GM18951 (cell line): ENCODE data around the gene NTPCR.
"Not testable (repeated sequence)": the region's sequence is repeated elsewhere in the genome, so short reads cannot be mapped to it uniquely, and the experiment has no call there.

Experiments
- POLR2A ChIP-seq: IDR thresholded peaks from 4 replicates; pipeline ENCODE4 v1.6.1; 2011; ENCODE audit warnings: mild to moderate bottlenecking; ENCODE audit not compliant: insufficient read length, insufficient read depth; ENCODE audit errors: extremely low read depth
- in situ Hi-C: fragments of 300-500 bp; cut with MboI; formaldehyde crosslinking; loops from one replicate; pipeline ENCODE4 v1.12.0; 2022; ENCODE audit warnings: low sequenced_read_pairs, mixed read lengths, inconsistent platforms; ENCODE audit not compliant: unreplicated experiment

Gene NTPCR, protein sequence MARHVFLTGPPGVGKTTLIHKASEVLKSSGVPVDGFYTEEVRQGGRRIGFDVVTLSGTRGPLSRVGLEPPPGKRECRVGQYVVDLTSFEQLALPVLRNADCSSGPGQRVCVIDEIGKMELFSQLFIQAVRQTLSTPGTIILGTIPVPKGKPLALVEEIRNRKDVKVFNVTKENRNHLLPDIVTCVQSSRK

DNA sequence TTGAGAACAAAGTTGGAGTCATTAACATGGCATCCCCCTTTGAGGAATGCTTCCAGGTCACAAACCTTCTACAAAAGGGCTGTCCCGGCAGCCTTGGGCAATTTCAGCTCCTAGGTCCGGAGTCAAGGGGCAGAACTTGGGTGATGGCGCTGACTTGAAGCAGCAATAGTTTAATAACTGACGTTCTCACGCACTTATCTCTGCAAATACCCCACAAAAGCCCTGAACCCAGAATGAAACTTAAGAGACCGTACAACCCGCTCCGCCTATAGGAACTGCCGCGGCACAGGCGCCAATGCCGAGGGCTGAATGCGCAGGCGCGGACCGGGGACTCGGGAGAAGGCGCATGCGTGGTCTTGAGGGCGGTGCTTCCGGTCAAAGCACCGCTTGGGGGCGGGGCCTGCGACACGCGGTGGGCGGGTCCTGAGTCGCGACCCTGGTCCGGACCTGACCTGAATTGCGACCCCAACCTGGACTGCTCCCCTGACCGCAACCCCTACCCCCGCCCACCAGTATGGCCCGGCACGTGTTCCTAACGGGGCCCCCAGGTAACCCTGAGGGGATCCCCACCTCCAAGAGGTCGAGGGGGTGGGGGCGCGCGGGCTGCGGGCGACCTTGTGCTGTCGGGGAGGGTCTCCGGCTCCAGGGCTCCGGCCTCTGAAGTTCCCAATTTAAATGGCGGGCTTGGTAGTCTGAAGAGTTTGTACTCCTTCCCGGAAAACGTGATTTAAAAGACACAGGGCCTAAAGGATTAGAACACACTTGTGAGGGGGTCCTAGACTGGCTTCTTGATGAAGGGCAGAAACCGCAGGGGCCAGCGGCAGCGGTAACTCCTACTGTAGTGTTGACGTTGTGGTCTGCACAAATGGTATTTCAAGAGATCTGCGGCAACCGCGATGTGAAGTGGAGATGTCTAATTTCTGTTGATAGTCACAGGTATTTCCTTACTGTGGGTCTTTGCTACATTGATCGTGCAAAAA is at the start of gene NTPCR:
NTPCR (plus strand) TSS at position 415 of the 980 bp plus-strand sequence; CDS start at position 515, 100 bp downstream.
- TF ChIP-seq POLR2A = peak; percentile 86
- in situ Hi-C loops = no loop called here

DNA sequence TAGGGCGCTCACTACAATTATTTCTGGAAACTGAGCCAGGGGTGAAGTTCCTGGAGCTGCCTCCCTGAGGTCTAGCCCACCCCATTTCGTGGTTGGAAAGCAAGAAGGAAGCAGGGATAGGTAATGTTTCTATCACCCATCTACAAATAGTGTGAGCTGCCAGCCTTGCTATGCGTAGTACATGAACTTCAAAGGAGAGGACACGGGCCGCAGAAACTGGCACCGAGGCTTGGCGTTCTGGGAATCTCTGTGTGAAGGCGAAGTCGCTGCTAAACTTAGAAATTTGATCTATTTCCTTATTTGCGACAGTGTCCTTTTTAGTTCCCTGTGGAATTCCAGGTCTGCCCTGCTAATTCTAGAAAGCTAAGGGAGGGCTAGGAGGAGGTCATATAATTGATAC is 49.6 kb upstream of the NTPCR start:
- TF ChIP-seq POLR2A = no peak
- in situ Hi-C loops = no loop called here

DNA sequence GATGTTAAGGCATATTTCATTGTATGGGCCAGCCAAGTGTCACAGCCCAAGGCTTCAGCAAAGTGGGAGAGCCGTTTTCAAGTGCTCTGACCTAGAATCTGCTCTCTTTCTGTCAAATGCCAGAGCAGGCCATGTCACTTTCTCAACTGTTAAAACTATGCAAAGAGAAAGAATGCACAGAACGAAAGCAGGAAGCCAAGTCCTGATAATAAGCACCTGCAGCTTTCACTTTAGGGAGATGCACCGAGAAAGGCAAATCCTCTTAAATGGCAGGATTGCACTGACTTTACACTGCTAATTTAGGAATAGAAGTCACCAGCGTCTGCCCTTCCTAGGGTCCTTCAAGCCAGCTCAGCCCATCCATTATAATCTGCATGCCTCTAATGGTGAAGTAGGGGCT is 49.2 kb upstream of the NTPCR start:
- in situ Hi-C loops = no loop called here

DNA sequence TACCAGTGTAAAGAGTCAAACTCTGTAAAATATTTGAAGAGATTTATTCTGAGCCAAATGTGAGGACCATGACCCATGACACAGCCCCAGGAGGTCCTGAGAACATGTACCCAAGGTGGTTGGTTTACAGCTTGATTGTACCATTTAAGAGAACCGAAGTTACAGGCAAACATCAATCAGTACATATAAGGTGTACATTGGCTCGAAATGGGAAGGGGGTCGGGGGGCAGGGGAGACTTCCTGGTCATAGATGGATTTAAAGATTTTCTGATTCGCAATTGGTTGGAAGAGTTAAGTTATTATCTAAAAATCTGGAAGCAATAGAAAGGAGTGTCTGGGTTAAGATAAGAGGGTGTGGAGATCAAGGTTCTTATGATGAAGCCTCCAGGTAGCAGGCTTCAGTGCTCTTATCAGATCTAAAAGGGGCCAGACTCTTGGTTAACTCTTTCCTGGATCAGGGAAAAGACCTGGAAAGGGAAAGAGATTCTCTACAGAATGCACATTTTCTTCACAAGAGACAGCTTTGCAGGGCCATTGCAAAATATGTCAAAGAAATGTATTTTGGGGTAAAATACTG is 47.5 kb upstream of the NTPCR start:
- no peak for TF ChIP-seq POLR2A
- in situ Hi-C loops = no loop called here

More for the DNA sequence above, 49.2 kb upstream of the NTPCR start:
- TF ChIP-seq POLR2A = no peak

DNA sequence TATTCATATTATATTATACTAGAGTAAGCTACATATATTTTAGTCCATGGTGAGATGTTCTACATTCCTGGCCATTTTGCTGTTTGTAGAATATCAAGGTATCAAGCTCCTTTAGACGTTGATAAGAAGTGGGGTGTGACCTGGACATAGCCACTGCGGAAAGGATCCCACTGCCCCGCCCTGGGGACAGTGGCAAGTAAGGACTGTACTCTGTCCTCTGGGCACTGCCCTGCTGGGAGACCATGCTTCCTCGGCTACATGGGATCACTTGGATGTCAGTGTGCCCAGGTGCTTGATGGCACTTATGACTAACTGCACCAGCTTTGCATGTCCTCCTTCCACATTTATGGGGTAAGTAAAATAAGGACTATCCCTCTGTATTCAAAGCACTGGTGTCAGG is 46.3 kb upstream of the NTPCR start:
- in situ Hi-C loops = no loop called here
- no peak for TF ChIP-seq POLR2A

DNA sequence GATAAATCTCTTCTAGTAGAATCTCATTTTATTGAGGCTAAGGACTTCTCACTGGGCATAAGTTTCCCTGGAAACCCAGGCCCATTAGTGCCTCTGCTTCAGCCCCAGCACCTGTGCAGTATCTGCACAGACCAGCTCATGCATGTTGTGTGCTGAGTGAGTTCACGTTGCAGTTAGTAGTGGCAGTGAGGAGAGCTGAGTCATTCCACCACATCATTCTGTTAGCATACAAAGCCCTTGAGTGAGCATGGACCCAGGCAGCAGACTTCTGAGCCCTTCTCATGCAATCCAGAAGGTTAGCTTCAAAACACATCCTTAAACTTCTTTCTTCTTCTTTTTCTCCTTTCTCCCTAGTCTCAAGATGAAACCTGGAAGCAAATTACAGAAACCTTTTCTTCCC is 45.8 kb upstream of the NTPCR start:
- in situ Hi-C loops = no loop called here
- no peak for TF ChIP-seq POLR2A

DNA sequence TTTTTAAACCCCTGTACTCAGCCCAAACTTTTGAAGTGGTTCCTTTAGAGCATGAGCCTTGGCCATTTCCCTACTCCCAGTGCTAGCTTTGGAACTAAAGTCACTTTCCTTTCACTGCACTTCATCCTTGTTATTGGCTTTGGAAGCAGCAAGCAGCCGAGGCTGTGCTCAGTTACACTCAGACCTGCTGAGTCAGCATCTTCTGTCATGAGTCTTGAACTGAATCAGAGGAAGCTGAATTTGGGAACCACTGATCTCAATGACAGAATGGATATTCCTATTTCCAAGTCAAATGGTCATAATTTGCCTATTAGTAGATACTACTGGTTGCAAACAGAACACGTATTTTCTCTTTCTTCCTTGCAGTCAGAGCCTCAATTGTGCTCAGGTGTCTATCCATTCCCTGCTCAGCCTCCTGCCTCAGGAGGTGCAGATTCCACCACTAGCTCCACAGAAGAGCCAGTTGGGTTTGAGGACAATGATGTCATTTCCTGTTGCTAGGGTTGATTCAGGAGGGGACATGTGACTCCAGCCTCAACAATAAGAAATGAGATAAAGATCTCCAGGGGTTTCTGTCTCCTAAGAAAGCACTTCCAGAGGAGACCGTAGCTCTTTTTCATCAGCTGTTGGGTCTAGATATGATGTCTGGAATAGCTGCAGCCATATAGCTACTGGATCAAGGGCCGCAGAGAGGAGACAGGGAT is 44.9 kb upstream of the NTPCR start:
- TF ChIP-seq POLR2A = no peak
- in situ Hi-C loops = no loop called here

DNA sequence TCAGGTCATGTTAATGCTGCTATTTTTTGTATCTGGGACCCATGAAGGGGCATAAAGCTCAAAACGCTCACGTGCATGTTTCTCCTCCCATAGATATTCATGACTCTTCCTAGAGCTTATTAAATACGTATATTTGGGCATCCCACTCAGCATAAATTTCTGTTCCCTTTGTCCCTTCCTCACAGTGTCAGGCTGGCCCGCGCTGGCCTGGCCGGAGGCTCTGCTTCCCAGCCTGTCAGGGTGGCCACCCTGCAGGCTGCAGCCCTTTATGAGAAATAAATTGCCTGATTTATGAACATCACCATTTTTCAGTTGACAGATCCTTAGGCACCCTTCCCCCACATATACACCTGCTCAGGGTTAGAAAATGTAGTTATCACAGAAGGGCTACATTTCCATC is 44.0 kb upstream of the NTPCR start:
- in situ Hi-C loops = no loop called here

DNA sequence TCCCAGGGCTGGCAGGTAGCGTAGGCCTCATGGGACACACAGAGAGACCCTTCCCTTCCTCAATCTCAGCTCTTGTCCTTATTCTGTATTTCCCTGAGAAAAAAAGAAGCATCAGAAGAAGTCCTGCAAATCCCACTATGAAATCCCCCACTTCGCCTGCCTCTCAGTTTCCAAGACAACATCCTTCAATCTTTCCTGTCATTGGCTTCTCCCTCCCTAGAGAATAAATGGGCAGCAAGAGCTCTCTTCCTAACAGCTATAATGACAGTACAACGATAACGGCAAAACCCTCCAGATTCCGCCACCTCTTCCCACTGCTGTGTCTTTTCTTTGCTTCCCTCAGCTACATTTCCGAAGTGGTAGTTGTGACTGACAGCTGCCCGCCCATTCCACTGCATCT is 41.6 kb upstream of the NTPCR start:
- in situ Hi-C loops = no loop called here
- no peak for TF ChIP-seq POLR2A

More for the DNA sequence above, 44.0 kb upstream of the NTPCR start:
- TF ChIP-seq POLR2A = no peak

DNA sequence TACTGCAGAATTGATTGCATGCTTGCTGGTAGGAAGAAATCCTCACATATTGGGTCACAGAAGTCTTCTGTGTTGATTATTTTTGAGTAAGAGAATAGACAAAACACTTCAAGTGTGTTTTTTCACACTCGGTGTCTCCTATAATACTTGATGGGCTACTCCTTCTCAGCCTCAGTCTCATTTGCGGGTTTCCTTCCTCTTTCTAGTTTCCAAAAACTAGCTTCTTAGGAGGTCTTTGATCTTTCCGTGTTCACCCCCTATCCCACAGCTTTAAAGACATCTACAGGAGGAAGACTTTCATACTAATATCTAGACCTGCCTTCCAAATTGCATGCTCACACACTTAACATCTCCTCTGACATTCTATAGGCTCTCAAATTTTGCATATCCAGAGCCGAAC is 40.7 kb upstream of the NTPCR start:
- TF ChIP-seq POLR2A = no peak
- in situ Hi-C loops = no loop called here

DNA sequence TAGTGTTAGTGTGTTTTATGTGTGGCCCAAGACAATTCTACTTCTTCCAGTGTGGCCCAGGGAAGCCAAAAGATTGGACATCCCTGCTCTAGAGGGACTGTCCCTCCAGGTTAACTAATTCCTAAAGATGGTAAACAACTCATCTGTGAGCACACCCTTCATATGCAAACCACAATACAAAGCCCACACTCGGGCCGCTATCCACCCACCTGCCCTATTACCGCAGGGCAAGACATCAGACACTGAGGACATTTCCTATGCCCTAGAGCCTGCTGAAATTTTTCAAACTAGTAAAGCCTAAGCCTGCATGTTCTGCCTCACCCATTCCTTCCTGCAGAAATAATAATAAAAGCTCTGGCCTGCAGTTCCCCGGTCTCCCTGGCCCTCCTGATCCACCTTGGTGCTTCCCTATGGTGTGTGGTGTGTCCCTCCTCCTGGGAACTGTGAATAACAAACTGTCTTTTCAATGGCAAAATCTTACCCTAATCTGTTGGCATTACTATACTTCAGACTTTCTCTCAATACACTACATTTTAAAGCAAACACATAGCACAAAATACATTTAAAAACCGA is 39.3 kb upstream of the NTPCR start:
- no peak for TF ChIP-seq POLR2A
- in situ Hi-C loops = no loop called here

DNA sequence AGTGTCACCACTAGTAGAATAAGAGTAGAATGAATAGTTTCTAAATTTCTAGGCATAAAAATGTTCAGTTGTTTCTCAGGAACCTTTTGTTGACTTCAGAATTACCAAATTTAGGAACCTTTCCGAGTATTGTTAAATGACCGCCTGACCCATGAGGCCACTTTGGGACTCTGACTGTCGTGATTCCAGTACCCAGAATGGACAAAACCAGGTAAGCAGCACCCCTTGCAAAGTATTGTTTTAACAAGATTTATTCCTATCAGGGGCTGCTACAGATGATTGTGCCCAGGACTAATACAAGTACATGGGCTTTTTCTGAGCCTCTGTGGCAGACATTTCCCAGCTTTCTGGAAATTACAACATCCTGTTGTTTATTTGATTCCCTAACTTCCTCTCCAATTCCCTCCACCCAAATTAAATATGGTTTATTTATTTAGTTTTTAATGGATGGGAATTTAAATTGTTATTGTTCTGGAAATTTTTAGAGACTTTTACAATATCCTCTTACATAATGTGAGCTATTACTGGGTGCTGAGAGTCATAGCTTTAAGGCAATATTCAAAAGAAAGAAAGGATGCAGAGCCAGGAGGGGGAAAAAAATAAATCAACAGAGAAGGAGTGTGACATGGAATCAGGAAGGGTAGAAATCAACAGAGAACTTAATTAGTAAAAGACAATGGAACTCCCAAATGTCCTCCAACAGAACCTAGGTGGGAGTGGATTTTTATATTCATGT is 37.4 kb upstream of the NTPCR start:
- no peak for TF ChIP-seq POLR2A
- in situ Hi-C loops = no loop called here

DNA sequence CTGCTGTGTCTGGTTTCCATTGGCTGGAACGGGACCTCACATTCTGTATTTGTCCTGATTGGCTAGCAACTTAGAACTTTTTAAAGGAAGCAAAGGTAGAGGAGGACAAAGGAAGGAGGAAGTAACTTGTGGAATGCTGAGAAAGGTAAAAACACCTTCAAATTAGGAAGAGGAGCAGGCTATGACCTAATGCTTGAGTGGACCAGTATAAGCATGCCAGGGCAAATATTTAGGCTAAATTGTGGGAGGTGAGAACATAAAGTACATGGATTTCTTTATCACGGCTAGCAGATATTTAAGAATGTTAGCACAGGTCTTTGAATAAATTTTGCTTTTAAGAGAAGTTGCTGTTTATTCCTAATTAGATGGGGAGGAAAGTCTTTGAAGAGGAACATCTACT is 36.1 kb upstream of the NTPCR start:
- in situ Hi-C loops = not testable (repeated sequence)

DNA sequence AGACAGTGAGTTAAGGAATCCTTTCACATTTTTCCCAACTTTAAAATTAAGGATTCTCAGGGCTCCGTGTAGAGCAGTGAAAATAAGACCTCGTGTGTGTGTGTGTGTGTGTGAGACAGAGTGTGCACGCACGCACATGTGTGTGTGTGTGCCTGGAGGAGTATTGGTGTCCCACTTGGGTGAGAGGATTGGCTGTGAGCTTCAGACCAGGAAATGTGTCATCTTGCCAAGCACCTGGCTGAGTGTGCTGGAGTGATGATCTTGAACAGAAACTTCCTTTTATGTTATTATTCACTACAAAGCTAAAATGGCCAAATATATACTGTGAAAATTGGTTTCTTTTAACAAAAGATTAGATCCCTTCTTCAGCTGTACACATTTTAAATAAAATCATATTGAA is 35.2 kb upstream of the NTPCR start:
- TF ChIP-seq POLR2A = no peak
- in situ Hi-C loops = no loop called here
